ENCODE data around the gene FAM210A.

The FAM210A gene

DNA sequence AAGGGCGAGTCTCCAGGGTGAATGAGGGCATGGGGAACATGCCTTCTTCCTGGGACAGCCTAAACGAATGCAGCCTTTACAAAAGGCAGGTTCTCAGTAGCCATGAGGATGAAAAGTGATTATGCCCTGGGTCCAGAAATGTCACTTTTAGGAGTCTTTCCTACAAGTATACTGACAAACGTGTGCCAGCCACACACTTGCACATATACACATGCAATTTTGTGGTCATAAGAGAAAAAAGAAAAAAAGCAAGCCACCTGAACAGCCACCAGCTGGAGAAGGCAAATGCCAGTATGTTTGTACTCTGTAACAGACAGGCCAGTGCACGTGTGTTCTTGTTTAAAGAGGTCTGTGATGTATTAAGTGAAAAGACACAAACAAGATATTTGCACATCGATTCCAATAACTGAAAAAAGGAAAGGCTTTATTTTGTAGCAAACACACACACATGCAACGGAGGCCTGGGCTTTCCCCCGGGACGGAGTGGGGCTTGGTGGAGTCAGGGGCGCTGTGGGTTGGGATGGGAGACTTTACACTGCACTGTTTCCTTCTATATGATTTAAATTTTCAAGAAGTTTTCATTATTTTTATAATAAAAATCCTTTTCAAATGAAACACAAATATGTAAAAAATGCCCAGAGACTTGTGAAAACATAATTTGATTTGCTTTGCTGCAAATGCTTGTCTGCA is 108.4 kb downstream of the FAM210A start:
- 62% methylated on average over 7 of the region's 9 CpGs for WGBS
- Histone ChIP-seq H3K27ac (ENCODE audit: low read length, poor library complexity, severe bottlenecking) (no peak overlapping the region), H3K36me3 (ENCODE audit: control insufficient read depth in 1 of 2, insufficient read depth in 2 of 2, low read depth in 1 of 2, low read length in 2 of 2) (no peaks in the 10 kb centered on the region)

GRCh38 chr18:13616525-13617035 is 109.8 kb downstream of the FAM210A start:
- Histone ChIP-seq H2BK120ac (ENCODE audit: low read depth, low read length) (no peak overlapping the region), H2BK5ac (ENCODE audit: low read depth, low read length, poor library complexity, severe bottlenecking) (no peak overlapping the region), H3K9me3 (ENCODE audit: control insufficient read depth, low read length) (no peaks in the 10 kb centered on the region), H3K18ac (ENCODE audit: low read depth in 1 of 2, low read length in 2 of 2) (no peak overlapping the region), H2AFZ (ENCODE audit: low read depth, low read length) (no peak overlapping the region), H4K91ac (ENCODE audit: low read length) (no peak overlapping the region), H3K4me2 (ENCODE audit: low read length, poor library complexity, severe bottlenecking) (no peak overlapping the region), H3K27me3 (ENCODE audit: control insufficient read depth in 1 of 2, insufficient read depth in 1 of 2, low read length in 2 of 2) (peaks cover 14 to 32% of the 10 kb centered on the region in 2 experiments), H3K79me1 (replicated peaks; ENCODE audit: low read length, poor library complexity, severe bottlenecking) (no peaks in the 10 kb centered on the region), H3K23ac (ENCODE audit: low read length in 2 of 2) (no peak overlapping the region), H3K27ac (ENCODE audit: low read length, poor library complexity, severe bottlenecking) (no peak overlapping the region), H3K4ac (ENCODE audit: low read depth in 1 of 2, low read length in 2 of 2) (no peak overlapping the region), H3K4me1 (ENCODE audit: control insufficient read depth, insufficient read depth, low read depth, low read length) (no peaks in the 10 kb centered on the region), H3K9ac (ENCODE audit: low read length) (no peak overlapping the region), H2AK5ac (ENCODE audit: low read length, severe bottlenecking) (no peak overlapping the region), H4K8ac (ENCODE audit: low read length) (no peak overlapping the region), H3K36me3 (ENCODE audit: control insufficient read depth in 1 of 2, insufficient read depth in 2 of 2, low read depth in 1 of 2, low read length in 2 of 2) (no peaks in the 10 kb centered on the region), H2BK12ac (ENCODE audit: low read length in 2 of 2) (no peak overlapping the region), H2BK15ac (ENCODE audit: low read depth, poor library complexity, severe bottlenecking) (no peak overlapping the region), H3K14ac (ENCODE audit: low read length in 2 of 2) (no peak overlapping the region), H3K4me3 (ENCODE audit: insufficient read depth in 1 of 2, low read depth in 1 of 2, low read length in 2 of 2) (no peak overlapping the region)
- no peak for DNase-seq
- 89% methylated on average over 15 of the region's 15 CpGs for WGBS

More for the DNA sequence above, 108.4 kb downstream of the FAM210A start:
- Histone ChIP-seq H3K79me1 (replicated peaks; ENCODE audit: low read length, poor library complexity, severe bottlenecking) (no peaks in the 10 kb centered on the region), H3K23ac (ENCODE audit: low read length in 2 of 2) (no peak overlapping the region), H2BK15ac (ENCODE audit: low read depth, poor library complexity, severe bottlenecking) (no peak overlapping the region), H2AK5ac (ENCODE audit: low read length, severe bottlenecking) (no peak overlapping the region), H4K8ac (ENCODE audit: low read length) (no peak overlapping the region), H3K27me3 (ENCODE audit: control insufficient read depth in 1 of 2, insufficient read depth in 1 of 2, low read length in 2 of 2) (peaks cover 5 to 26% of the 10 kb centered on the region in 2 experiments), H3K14ac (ENCODE audit: low read length in 2 of 2) (no peak overlapping the region), H3K18ac (ENCODE audit: low read depth in 1 of 2, low read length in 2 of 2) (no peak overlapping the region), H2BK12ac (ENCODE audit: low read length in 2 of 2) (no peak overlapping the region), H3K4ac (ENCODE audit: low read depth in 1 of 2, low read length in 2 of 2) (no peak overlapping the region), H3K9me3 (ENCODE audit: control insufficient read depth, low read length) (no peaks in the 10 kb centered on the region), H3K9ac (ENCODE audit: low read length) (no peak overlapping the region), H3K4me2 (ENCODE audit: low read length, poor library complexity, severe bottlenecking) (no peak overlapping the region), H2AFZ (ENCODE audit: low read depth, low read length) (no peak overlapping the region), H3K4me1 (ENCODE audit: control insufficient read depth, insufficient read depth, low read depth, low read length) (no peaks in the 10 kb centered on the region), H4K91ac (ENCODE audit: low read length) (no peak overlapping the region), H3K4me3 (ENCODE audit: insufficient read depth in 1 of 2, low read depth in 1 of 2, low read length in 2 of 2) (no peak overlapping the region), H2BK5ac (ENCODE audit: low read depth, low read length, poor library complexity, severe bottlenecking) (no peak overlapping the region), H2BK120ac (ENCODE audit: low read depth, low read length) (no peak overlapping the region)
- no peak for DNase-seq

DNA sequence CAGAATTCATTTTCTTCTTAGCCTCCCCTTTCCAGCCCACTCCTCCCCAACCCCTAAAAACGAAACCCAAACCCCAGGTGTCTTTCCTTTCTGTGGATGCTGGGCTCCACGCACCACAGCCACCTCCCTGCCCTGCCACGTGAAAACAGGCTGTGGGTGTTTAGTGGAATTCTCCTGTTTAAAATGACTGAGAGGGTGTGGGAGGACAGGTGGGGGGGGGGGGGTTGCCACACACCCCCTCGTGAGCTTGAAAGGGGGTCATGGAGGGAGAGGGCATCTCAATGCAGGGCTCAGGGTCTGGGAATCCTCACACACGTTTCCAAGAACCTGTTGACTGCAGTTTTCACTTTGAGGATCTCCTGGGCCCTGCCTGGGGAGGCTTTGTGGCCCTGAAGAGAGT is 110.3 kb downstream of the FAM210A start:
- no peak overlapping the region for H3K18ac ChIP-seq (ENCODE audit: low read depth in 1 of 2, low read length in 2 of 2)
- no peak overlapping the region for H3K4ac ChIP-seq (ENCODE audit: low read depth in 1 of 2, low read length in 2 of 2)
- WGBS = 71% methylated on average over 5 of the region's 5 CpGs
- H4K91ac ChIP-seq (ENCODE audit: low read length) = no peak overlapping the region
- H2AK5ac ChIP-seq (ENCODE audit: low read length, severe bottlenecking) = no peak overlapping the region
- no peak for DNase-seq
- no peak overlapping the region for H2BK5ac ChIP-seq (ENCODE audit: low read depth, low read length, poor library complexity, severe bottlenecking)
- no peak overlapping the region for H3K4me2 ChIP-seq (ENCODE audit: low read length, poor library complexity, severe bottlenecking)
- no peaks in the 10 kb centered on the region for H3K9me3 ChIP-seq (ENCODE audit: control insufficient read depth, low read length)
- no peak overlapping the region for H3K9ac ChIP-seq (ENCODE audit: low read length)
- H2BK15ac ChIP-seq (ENCODE audit: low read depth, poor library complexity, severe bottlenecking) = no peak overlapping the region
- peaks cover 19 to 38% of the 10 kb centered on the region in 2 experiments for H3K27me3 ChIP-seq (ENCODE audit: control insufficient read depth in 1 of 2, insufficient read depth in 1 of 2, low read length in 2 of 2)
- H3K23ac ChIP-seq (ENCODE audit: low read length in 2 of 2) = no peak overlapping the region
- no peak overlapping the region for H2BK12ac ChIP-seq (ENCODE audit: low read length in 2 of 2)
- no peak overlapping the region for H3K27ac ChIP-seq (ENCODE audit: low read length, poor library complexity, severe bottlenecking)
- no peak overlapping the region for H3K4me3 ChIP-seq (ENCODE audit: insufficient read depth in 1 of 2, low read depth in 1 of 2, low read length in 2 of 2)
- no peak overlapping the region for H4K8ac ChIP-seq (ENCODE audit: low read length)
- no peak overlapping the region for H2BK120ac ChIP-seq (ENCODE audit: low read depth, low read length)
- no peak overlapping the region for H3K14ac ChIP-seq (ENCODE audit: low read length in 2 of 2)
- H3K4me1 ChIP-seq (ENCODE audit: control insufficient read depth, insufficient read depth, low read depth, low read length) = peaks cover 1% of the 10 kb centered on the region
- H3K36me3 ChIP-seq (ENCODE audit: control insufficient read depth in 1 of 2, insufficient read depth in 2 of 2, low read depth in 1 of 2, low read length in 2 of 2) = no peaks in the 10 kb centered on the region
- H2AFZ ChIP-seq (ENCODE audit: low read depth, low read length) = no peak overlapping the region
- no peaks in the 10 kb centered on the region for H3K79me1 ChIP-seq (replicated peaks; ENCODE audit: low read length, poor library complexity, severe bottlenecking)

- Histone ChIP-seq H3K4me3 (ENCODE audit: insufficient read depth in 1 of 2, low read depth in 1 of 2, low read length in 2 of 2) (no peak overlapping the region), H3K9ac (ENCODE audit: low read length) (no peak overlapping the region), H3K4ac (ENCODE audit: low read depth in 1 of 2, low read length in 2 of 2) (no peak overlapping the region), H3K4me2 (ENCODE audit: low read length, poor library complexity, severe bottlenecking) (no peak overlapping the region), H3K4me1 (ENCODE audit: control insufficient read depth, insufficient read depth, low read depth, low read length) (peaks cover 3% of the 10 kb centered on the region), H2AK5ac (ENCODE audit: low read length, severe bottlenecking) (no peak overlapping the region), H3K27me3 (ENCODE audit: control insufficient read depth in 1 of 2, insufficient read depth in 1 of 2, low read length in 2 of 2) (peaks cover 23 to 40% of the 10 kb centered on the region in 2 experiments), H3K9me3 (ENCODE audit: control insufficient read depth, low read length) (no peaks in the 10 kb centered on the region), H2BK5ac (ENCODE audit: low read depth, low read length, poor library complexity, severe bottlenecking) (no peak overlapping the region), H3K23ac (ENCODE audit: low read length in 2 of 2) (no peak overlapping the region), H2BK15ac (ENCODE audit: low read depth, poor library complexity, severe bottlenecking) (no peak overlapping the region), H2BK120ac (ENCODE audit: low read depth, low read length) (no peak overlapping the region), H3K14ac (ENCODE audit: low read length in 2 of 2) (no peak overlapping the region), H4K8ac (ENCODE audit: low read length) (no peak overlapping the region), H2BK12ac (ENCODE audit: low read length in 2 of 2) (no peak overlapping the region), H2AFZ (ENCODE audit: low read depth, low read length) (no peak overlapping the region), H3K36me3 (ENCODE audit: control insufficient read depth in 1 of 2, insufficient read depth in 2 of 2, low read depth in 1 of 2, low read length in 2 of 2) (no peaks in the 10 kb centered on the region), H3K79me1 (replicated peaks; ENCODE audit: low read length, poor library complexity, severe bottlenecking) (no peaks in the 10 kb centered on the region), H3K18ac (ENCODE audit: low read depth in 1 of 2, low read length in 2 of 2) (no peak overlapping the region), H3K27ac (ENCODE audit: low read length, poor library complexity, severe bottlenecking) (no peak overlapping the region), H4K91ac (ENCODE audit: low read length) (no peak overlapping the region)
- WGBS = 77% methylated on average over 7 of the region's 8 CpGs
- no peak for DNase-seq
Measured at GRCh38 chr18:13615432-13615861, 110.9 kb downstream of the FAM210A start.
